ENCODE results near the gene MED6.

Gene MED6

DNA sequence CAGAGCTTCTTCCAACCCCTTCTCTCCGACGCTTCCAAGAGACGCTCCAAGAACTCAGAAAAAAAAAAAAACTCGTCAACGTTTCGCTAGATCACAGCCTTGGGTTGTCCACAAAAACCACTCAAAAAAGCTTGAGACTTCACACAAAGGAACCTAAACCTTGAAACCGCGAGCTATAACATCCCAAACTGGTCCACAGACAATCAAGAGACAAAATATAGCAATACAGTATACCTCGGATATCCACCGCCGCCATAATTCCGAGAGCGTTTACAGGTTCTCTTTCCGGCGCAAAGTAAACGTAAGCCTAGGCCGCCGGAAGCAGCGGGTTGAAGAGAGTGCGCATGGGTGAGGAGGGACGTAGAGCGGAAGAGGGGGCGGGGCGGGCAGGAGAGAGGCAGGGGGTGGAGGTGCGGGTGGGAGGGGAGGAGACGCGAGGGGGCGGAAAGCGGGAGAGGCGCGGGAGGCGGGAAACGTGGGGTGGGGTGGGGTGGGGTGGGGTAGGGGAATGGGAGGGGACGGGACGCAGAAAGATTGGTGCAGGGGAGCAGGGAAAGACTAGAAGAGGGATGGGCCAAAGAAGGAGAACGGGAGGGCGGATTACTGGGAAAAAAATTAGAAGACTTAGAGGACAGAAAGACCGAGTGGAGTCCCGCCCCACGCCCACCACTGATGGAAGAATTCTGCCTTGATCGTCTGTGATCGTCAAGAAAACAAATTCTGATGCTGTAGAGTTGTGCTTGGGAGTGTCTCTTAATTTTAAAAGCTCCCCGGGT is at the start of gene MED6:
TSS of gene MED6 (minus strand) at position 274 of the 776 bp plus-strand sequence. CDS start at position 256, 18 bp downstream.
- peak; percentile 84 to 93 for DNase-seq (ENCODE audit: low read depth in 2 of 2)

GRCh38 chr14:70649803-70650202 is 49.3 kb upstream of the MED6 start:
- DNase-seq (ENCODE audit: low read depth in 2 of 2) = no peak

DNA sequence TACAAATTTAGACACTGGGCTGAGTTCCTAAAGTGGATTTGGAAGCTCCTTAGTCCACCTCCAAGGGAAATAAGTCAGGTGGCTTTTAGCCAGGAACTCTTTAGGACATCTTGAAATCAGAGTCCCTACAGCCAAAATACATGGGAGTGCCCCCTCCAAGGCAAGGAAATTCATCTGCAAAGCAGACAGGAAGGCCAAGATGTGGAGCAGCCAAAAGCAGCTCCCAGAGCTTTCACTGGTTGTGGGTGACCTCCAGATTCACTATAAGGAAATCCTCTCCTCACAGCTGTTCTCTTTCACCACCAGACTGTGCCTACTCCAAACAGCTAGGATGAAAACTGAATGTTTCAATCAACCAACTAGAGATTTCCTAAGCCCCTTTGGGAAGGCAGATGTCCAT is 47.9 kb upstream of the MED6 start:
- no peak for DNase-seq (ENCODE audit: low read depth in 2 of 2)

DNA sequence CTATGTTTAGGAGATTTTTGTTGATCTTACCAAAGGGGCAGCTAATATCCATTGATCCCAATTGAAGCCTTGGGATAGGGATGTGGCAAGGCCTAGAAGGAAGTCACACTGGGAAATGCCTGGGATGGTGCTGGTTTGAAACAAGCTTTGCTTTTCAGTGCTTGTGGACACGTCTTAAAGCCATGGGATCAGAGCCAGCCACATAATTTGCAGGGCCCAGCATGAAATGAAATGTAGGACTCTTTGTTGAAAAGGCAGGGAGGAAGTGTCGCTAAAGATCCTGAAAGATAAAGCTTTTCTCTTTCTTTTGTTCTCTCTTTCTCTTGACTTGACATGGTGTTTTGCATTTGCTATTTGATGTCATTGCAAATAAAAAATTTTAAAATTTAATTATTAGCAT is 46.2 kb upstream of the MED6 start:
- DNase-seq (ENCODE audit: low read depth in 2 of 2) = no peak

GRCh38 chr14:70645892-70646291 is 45.4 kb upstream of the MED6 start:
- no peak for DNase-seq (ENCODE audit: low read depth in 2 of 2)

DNA sequence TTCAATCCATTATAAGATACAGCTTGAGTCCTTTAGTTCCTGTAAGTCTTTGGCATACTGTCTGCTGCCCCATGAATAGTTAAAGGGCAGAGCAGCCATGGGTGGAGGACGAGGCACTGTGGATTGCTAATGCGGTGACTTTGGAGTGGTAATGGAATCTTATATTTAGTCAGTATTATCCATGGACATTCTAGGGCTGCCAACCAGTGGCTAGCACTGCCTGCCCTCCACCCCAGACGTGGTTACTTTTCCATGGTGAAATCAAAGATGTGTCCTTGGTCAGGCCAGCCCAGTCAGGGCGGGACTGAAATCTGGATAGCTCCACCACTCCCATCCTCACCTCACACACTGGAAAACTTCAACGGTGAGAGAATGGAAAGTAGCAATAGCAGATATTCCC is 43.5 kb upstream of the MED6 start:
- DNase-seq (ENCODE audit: low read depth in 2 of 2) = no peak

GRCh38 chr14:70642303-70643235 is 42.1 kb upstream of the MED6 start:
- peak in 1 of 2 experiments; percentile 26 for DNase-seq (ENCODE audit: low read depth in 2 of 2)

DNA sequence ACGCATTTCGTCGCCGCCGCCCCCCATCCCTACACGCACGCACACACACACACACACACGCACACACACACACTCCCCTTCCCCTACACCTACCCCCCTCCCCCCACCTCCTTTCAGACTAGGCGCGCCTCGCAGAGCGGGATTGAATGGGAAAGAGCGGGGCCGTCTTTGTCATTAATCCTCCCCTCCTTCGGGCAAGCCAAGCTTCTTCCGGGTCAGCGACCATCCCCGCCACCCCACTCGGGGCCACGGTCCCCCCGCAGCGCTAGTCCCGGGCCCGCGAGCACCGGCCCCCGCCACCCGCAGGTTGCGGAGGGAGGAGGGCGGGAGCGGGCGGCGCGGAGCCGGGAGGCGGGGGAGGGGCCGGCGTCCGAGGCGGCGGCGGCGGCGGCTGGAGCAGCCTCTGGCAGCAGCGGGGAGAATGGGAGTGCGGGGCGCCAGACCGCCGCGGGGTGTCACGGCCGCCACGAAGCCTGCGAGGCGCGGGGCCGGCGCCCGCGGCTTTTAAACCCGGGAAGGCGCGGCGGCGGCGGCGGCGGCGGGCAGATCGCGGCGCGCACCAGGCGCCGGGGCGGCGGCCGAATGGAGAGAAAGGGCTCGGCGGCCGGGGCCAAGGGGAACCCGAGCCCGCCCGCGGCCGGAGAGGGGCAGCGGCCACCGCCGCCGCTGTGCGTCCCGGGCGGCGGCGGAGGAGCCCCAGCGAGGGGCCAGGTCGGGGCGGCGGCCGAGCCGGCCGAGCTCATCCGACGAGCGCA is 41.3 kb upstream of the MED6 start, which contains the start of gene TTC9:
TSS of gene TTC9 (plus strand) at position 369 of the 755 bp plus-strand sequence. CDS start at position 583, 214 bp downstream.
- no peak for DNase-seq (ENCODE audit: low read depth in 2 of 2)

- peak in 1 of 2 experiments; percentile 36 for DNase-seq (ENCODE audit: low read depth in 2 of 2)
Observed at GRCh38 chr14:70640938-70641547, 40.6 kb upstream of the MED6 start.

DNA sequence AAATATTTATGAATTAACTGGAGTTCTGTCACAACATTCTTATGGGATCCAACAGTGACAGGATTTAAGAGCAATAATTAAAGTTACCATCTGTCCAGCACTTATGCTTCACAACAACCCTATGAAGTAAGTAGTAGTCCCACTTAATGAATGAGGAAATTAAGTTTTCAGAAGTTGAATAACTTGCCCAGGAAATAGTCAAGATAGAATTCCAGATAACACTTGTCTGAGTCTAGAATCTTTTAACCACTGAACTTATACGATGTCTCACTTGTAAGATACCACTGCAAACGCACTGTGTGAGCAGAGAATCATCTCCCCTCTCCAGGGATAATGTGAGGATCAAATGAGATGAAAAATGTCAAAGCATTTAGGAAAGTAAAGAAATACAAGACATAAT is 38.0 kb upstream of the MED6 start:
- DNase-seq (ENCODE audit: low read depth in 2 of 2) = no peak

- DNase-seq (ENCODE audit: low read depth in 2 of 2) = no peak
Observed at GRCh38 chr14:70635971-70636595, 35.6 kb upstream of the MED6 start.

- no peak for DNase-seq (ENCODE audit: low read depth in 2 of 2)
Observed at GRCh38 chr14:70631948-70632347, 31.5 kb upstream of the MED6 start.

GRCh38 chr14:70624972-70625371 is 24.5 kb upstream of the MED6 start:
- no peak for DNase-seq (ENCODE audit: low read depth in 2 of 2)

DNA sequence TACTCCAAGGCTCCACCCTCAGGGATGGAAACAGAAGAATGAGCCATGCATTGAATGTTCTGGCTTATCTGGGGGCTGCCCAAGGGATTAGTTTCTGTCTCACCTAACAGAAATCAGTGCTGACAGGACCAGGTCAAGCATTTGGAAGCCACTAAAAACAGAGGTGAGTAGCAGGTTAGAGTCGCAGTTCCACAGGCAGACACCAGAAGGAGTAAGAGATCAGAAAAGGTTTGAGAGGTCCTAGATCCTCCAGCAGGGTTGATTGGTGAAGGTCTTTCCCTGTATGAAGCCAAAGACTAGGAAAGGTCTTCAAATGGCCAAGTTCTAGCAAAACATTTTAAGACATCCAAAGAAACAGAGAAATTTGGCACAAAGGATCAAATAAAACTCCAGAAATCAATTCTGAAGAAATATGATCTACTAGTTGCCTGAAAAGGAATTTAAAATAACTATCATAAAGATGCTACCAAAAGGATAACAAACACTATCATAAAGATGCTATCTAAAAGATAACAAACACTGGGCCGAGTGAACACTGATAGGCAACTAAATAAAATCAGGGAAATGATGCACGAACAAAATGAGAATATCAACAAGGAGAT is 21.8 kb upstream of the MED6 start:
- DNase-seq (ENCODE audit: low read depth in 2 of 2) = peak in 1 of 2 experiments; percentile 38

- DNase-seq (ENCODE audit: low read depth in 2 of 2) = no peak
Observed at GRCh38 chr14:70619708-70620107, 19.3 kb upstream of the MED6 start.

DNA sequence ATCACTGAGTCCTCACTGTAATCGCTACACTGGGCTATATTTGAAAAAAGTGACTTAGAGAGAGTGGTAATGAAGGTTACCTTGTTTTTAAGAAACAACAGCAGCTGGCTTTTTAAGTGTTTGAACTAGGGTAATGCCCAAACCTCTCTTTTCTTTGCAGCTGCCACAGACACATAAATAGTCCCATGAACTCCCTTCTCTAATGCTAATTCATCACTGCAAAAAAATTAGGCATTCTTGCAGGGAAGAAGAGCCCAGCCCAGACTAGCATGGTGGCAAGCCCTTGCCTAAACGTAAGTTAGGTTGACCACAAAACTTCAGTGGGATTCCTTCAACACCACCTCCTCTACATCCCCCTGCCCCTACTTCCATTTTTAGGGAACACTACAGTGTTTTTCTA is 17.9 kb upstream of the MED6 start:
- DNase-seq (ENCODE audit: low read depth in 2 of 2) = no peak

GRCh38 chr14:70616646-70617045 is 16.2 kb upstream of the MED6 start:
- DNase-seq (ENCODE audit: low read depth in 2 of 2) = no peak

DNA sequence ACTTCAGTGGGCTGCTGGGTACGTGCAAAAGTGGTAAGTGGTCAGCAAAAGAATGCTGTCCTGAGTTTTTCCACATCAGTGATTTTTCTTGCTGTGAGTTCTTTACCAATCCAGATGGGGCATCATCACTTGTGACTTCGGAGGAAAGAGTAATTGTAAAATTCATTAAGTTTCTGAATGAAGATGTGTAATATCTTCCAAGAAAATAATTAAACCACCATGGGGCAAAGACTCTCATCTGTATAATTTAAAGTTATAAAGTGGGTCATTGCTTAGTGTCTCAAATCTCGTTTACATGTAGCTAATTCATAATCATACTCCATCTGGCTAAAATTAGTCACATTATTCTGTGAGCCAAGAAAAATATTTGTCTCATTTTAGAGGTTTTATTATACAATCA is 10.8 kb upstream of the MED6 start:
- DNase-seq (ENCODE audit: low read depth in 2 of 2) = no peak

- DNase-seq (ENCODE audit: low read depth in 2 of 2) = no peak
Observed at GRCh38 chr14:70602254-70602653, 1.8 kb upstream of the MED6 start.

GRCh38 chr14:70601162-70601561 is 707 bp upstream of the MED6 start:
- DNase-seq (ENCODE audit: low read depth in 2 of 2) = no peak

DNA sequence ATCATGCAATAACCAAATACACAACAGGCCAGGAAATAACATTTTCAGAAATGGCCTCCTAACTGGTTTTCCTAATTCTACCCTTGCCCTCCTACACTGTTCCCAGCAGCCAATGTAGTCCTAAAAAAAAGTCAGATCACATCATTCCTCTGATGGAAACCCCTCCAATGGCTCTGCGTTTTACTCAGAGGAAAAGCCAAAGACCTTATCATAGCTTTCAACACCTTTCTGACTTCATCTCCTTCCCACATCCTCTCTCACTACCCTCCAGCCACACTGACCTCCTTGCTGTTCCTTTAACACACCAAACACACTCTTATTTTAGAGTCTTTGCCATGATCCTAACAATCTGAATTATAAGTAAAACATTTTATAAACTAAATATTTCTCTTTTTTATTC is 1.1 kb downstream of the MED6 start:
- no peak for DNase-seq (ENCODE audit: low read depth in 2 of 2)
